Ishikawa (cell line): ENCODE measurements around the gene GRK3.

ENCODE experiments used
- CEBPB ChIP-seq: IDR thresholded peaks from 2 replicates; pipeline ENCODE4 v1.6.1; 2012
- EP300 ChIP-seq: IDR thresholded peaks from 2 replicates; pipeline ENCODE4 v1.6.1; 2012; ENCODE audit warnings: borderline replicate concordance
- MAX ChIP-seq: IDR thresholded peaks from 2 replicates; pipeline ENCODE4 v1.6.1; 2012
- RAD21 ChIP-seq: IDR thresholded peaks from 2 replicates; pipeline ENCODE4 v1.6.1; 2012; ENCODE audit warnings: low read depth
- REST ChIP-seq: IDR thresholded peaks from 2 replicates; pipeline ENCODE4 v1.6.1; 2012; ENCODE audit warnings: low read depth, mild to moderate bottlenecking
- TAF1 ChIP-seq: IDR thresholded peaks from 2 replicates; pipeline ENCODE4 v1.6.1; 2012; ENCODE audit warnings: low read depth, mild to moderate bottlenecking
- TCF12 ChIP-seq: IDR thresholded peaks from 2 replicates; pipeline ENCODE4 v1.6.1; 2012; ENCODE audit warnings: low read depth
- TEAD4 ChIP-seq: IDR thresholded peaks from 2 replicates; pipeline ENCODE4 v1.6.1; 2012
- USF1 ChIP-seq: IDR thresholded peaks from 2 replicates; pipeline ENCODE4 v1.6.1; 2012
- YY1 ChIP-seq: IDR thresholded peaks from 2 replicates; pipeline ENCODE4 v1.6.1; 2012; ENCODE audit warnings: low read depth

- TF ChIP-seq TEAD4 (no peak), YY1 (no peak), TCF12 (no peak), EP300 (no peak), CEBPB (no peak), MAX (no peak), USF1 (no peak), RAD21 (no peak), TAF1 (no peak), REST (no peak)
Observed at GRCh38 chr22:25722626-25723025, 158.2 kb downstream of the GRK3 start.
